ENCODE measurements around the gene APAF1.

APAF1 gene

GRCh38 chr12:98656289-98657101 is 11.4 kb downstream of the APAF1 start:
- H3K36me3 ChIP-seq (ENCODE audit: insufficient read depth), result no peaks in the 10 kb centered on the region
- no peaks in the 10 kb centered on the region for H3K4me1 ChIP-seq (ENCODE audit: low read depth, poor library complexity, severe bottlenecking)
- H2AFZ ChIP-seq (ENCODE audit: low read depth), result no peak overlapping the region
- no peak for TF ChIP-seq CTCF (conservative IDR thresholded peaks at IDR 0.05; ENCODE audit: low read depth, low read length)
- no peaks in the 10 kb centered on the region for H3K79me2 ChIP-seq (ENCODE audit: insufficient read depth, low read depth)
- H3K27ac ChIP-seq, result no peak overlapping the region
- H3K27me3 ChIP-seq (ENCODE audit: insufficient read depth, low read depth), result no peaks in the 10 kb centered on the region
- no peak overlapping the region for H3K9ac ChIP-seq
- no peaks in the 10 kb centered on the region for H4K20me1 ChIP-seq (ENCODE audit: insufficient read depth)
- no peak overlapping the region for H3K4me3 ChIP-seq (IDR thresholded peaks at IDR 0.05; ENCODE audit: insufficient read depth, low read depth, low read length)
- H3K4me2 ChIP-seq, result no peak overlapping the region

GRCh38 chr12:98660521-98660920 is 15.4 kb downstream of the APAF1 start:
- no peak overlapping the region for H2AFZ ChIP-seq (ENCODE audit: low read depth)

DNA sequence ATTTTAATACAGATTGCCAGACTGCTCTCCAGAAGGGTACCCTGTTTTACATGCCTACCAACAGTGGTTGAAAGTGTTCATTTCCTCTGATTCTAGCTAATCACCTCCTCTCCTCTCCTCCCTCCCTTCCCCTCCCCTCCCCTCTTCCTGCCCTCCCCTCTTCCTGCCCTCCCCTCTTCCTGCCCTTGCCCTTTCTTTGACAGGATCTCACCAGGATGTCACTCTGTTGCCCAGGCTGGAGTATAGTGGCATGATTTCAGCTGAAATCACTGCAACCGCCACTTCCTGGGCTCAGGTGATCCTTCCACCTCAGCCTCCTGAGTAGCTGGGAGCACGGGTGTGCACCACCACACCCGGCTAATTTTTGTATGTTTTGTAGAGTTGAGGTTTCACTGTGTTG is 24.7 kb downstream of the APAF1 start:
- H4K20me1 ChIP-seq (ENCODE audit: insufficient read depth), result no peaks in the 10 kb centered on the region
- no peak overlapping the region for H3K9ac ChIP-seq
- no peaks in the 10 kb centered on the region for H3K4me1 ChIP-seq (ENCODE audit: low read depth, poor library complexity, severe bottlenecking)
- H3K36me3 ChIP-seq (ENCODE audit: insufficient read depth), result no peaks in the 10 kb centered on the region
- no peak overlapping the region for H2AFZ ChIP-seq (ENCODE audit: low read depth)
- TF ChIP-seq CTCF (conservative IDR thresholded peaks at IDR 0.05; ENCODE audit: low read depth, low read length), result no peak
- H3K4me2 ChIP-seq, result no peak overlapping the region
- no peaks in the 10 kb centered on the region for H3K27me3 ChIP-seq (ENCODE audit: insufficient read depth, low read depth)
- H3K4me3 ChIP-seq (IDR thresholded peaks at IDR 0.05; ENCODE audit: insufficient read depth, low read depth, low read length), result no peak overlapping the region
- H3K27ac ChIP-seq, result no peak overlapping the region
- H3K79me2 ChIP-seq (ENCODE audit: insufficient read depth, low read depth), result no peaks in the 10 kb centered on the region

More at GRCh38 chr12:98660521-98660920, 15.4 kb downstream of the APAF1 start:
- no peak overlapping the region for H3K4me3 ChIP-seq (IDR thresholded peaks at IDR 0.05; ENCODE audit: insufficient read depth, low read depth, low read length)
- no peak overlapping the region for H3K4me2 ChIP-seq
- no peak for TF ChIP-seq CTCF (conservative IDR thresholded peaks at IDR 0.05; ENCODE audit: low read depth, low read length)
- no peaks in the 10 kb centered on the region for H4K20me1 ChIP-seq (ENCODE audit: insufficient read depth)
- H3K4me1 ChIP-seq (ENCODE audit: low read depth, poor library complexity, severe bottlenecking), result no peaks in the 10 kb centered on the region
- no peak overlapping the region for H3K27ac ChIP-seq
- H3K27me3 ChIP-seq (ENCODE audit: insufficient read depth, low read depth), result no peaks in the 10 kb centered on the region
- H3K79me2 ChIP-seq (ENCODE audit: insufficient read depth, low read depth), result no peaks in the 10 kb centered on the region
- H3K36me3 ChIP-seq (ENCODE audit: insufficient read depth), result no peaks in the 10 kb centered on the region
- H3K9ac ChIP-seq, result no peak overlapping the region

DNA sequence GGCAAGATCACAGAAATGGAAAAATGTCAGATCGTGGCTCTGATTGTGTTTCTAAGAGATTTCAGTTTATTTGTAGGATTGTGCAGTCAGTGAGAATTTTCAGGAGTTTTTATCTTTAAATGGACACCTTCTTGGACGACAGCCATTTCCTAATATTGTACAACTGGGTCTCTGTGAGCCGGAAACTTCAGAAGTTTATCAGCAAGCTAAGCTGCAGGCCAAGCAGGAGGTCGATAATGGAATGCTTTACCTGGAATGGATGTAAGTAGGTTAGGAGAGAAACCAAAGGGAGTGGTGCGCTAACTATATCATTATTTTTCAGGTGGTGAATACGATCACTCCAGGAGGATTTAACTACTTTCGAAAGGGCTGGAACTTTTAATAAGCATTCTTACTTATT is 26.4 kb downstream of the APAF1 start:
- Histone ChIP-seq H3K9ac (no peak overlapping the region), H3K4me1 (ENCODE audit: low read depth, poor library complexity, severe bottlenecking) (no peaks in the 10 kb centered on the region), H3K27ac (no peak overlapping the region), H2AFZ (ENCODE audit: low read depth) (no peak overlapping the region), H4K20me1 (ENCODE audit: insufficient read depth) (no peaks in the 10 kb centered on the region), H3K27me3 (ENCODE audit: insufficient read depth, low read depth) (no peaks in the 10 kb centered on the region), H3K4me3 (IDR thresholded peaks at IDR 0.05; ENCODE audit: insufficient read depth, low read depth, low read length) (no peak overlapping the region), H3K79me2 (ENCODE audit: insufficient read depth, low read depth) (no peaks in the 10 kb centered on the region), H3K36me3 (ENCODE audit: insufficient read depth) (no peaks in the 10 kb centered on the region), H3K4me2 (no peak overlapping the region)
- no peak for TF ChIP-seq CTCF (conservative IDR thresholded peaks at IDR 0.05; ENCODE audit: low read depth, low read length)

Measured in KMS-11 (cell line).